H1 (cell line): ENCODE data around the gene OR2W1.

Experiments used
- CTCF ChIP-seq, 3 experiments: IDR thresholded peaks; 1 replicate in 2 of 3; 2 replicates in 1 of 3; pipeline versions ENCODE4 v1.5.1 to v1.6.1; 2011; ENCODE audit warnings: low read length in 3 of 3, mild to moderate bottlenecking in 3 of 3, inconsistent platforms in 2 of 3, low read depth in 1 of 3, moderate library complexity in 1 of 3; ENCODE audit not compliant: insufficient read depth in 1 of 3; ENCODE audit errors: control extremely low read depth in 1 of 3
- EZH2 ChIP-seq: fragments of 200-600 bp; sonication (generic); IDR thresholded peaks from 2 replicates; pipeline ENCODE4 v1.7.1; 2012; ENCODE audit warnings: low read depth, mild to moderate bottlenecking, moderate library complexity, low read length, inconsistent platforms; ENCODE audit not compliant: severe bottlenecking
- HDAC6 ChIP-seq: IDR thresholded peaks from one replicate; pipeline ENCODE4 v1.7.1; 2012; ENCODE audit warnings: low read depth, mild to moderate bottlenecking, inconsistent platforms, low read length, moderate library complexity
- POLR2A ChIP-seq, 2 experiments: IDR thresholded peaks; 1 replicate in 1 of 2; 2 replicates in 1 of 2; pipeline ENCODE4 v1.6.1; 2011; ENCODE audit warnings: low read depth in 2 of 2, low read length in 2 of 2, mild to moderate bottlenecking in 2 of 2; ENCODE audit errors: control extremely low read depth in 1 of 2
- POLR2AphosphoS5 ChIP-seq: IDR thresholded peaks from 2 replicates; pipeline ENCODE4 v1.6.1; 2011; ENCODE audit warnings: low read depth, low read length
- SIX5 ChIP-seq: IDR thresholded peaks from 2 replicates; pipeline ENCODE4 v1.6.1; 2011; ENCODE audit warnings: mild to moderate bottlenecking, low read depth, low read length
- SRF ChIP-seq: IDR thresholded peaks from 2 replicates; pipeline ENCODE4 v1.6.1; 2011; ENCODE audit warnings: mild to moderate bottlenecking, low read depth, low read length, moderate library complexity
- TAF1 ChIP-seq: IDR thresholded peaks from 2 replicates; pipeline ENCODE4 v1.6.1; 2011; ENCODE audit warnings: mild to moderate bottlenecking, low read depth, low read length
- YY1 ChIP-seq: IDR thresholded peaks from 2 replicates; pipeline ENCODE4 v1.6.1; 2011; ENCODE audit warnings: low read depth, mild to moderate bottlenecking, low read length

- TF ChIP-seq SIX5 (no peak), CTCF (IDR thresholded peaks at IDR 0.05; ENCODE audit: control extremely low read depth in 1 of 3, insufficient read depth in 1 of 3, low read depth in 1 of 3, low read length in 3 of 3) (no peak), YY1 (no peak), SRF (no peak), POLR2AphosphoS5 (no peak), HDAC6 (no peak), EZH2 (no peak), POLR2A (IDR thresholded peaks at IDR 0.05; ENCODE audit: control extremely low read depth in 1 of 2, low read depth in 2 of 2, low read length in 2 of 2) (no peak), TAF1 (no peak)
Measured at GRCh38 chr6:29051680-29052079, 6.7 kb upstream of the OR2W1 start.
